Progenitor cell of endocrine pancreas (in vitro differentiated cells): ENCODE data around the gene LHX5. TPM values are rescaled to one million over a fixed set of nuclear protein-coding genes. Genes with fewer than 3 reads are reported as not detected.

Experiments used
- DNase-seq: peaks from one replicate; pipeline ENCODE4 v3.0.0; 2021; ENCODE audit warnings: low spot score; ENCODE audit not compliant: unreplicated experiment
- H3K27ac Mint-ChIP-seq: 2 replicates; pipeline ENCODE4 v1.8.0; 2021; ENCODE audit warnings: mild to moderate bottlenecking, moderate library complexity, mixed read lengths
- H3K27me3 Mint-ChIP-seq: 2 replicates; pipeline ENCODE4 v1.8.0; 2021; ENCODE audit warnings: mixed read lengths
- H3K36me3 Mint-ChIP-seq: 2 replicates; pipeline ENCODE4 v1.8.0; 2022; ENCODE audit warnings: mixed read lengths; ENCODE audit not compliant: insufficient read depth
- H3K4me1 Mint-ChIP-seq: 2 replicates; pipeline ENCODE4 v1.8.0; 2021; ENCODE audit warnings: low read depth, mixed read lengths
- H3K4me3 Mint-ChIP-seq: 2 replicates; pipeline ENCODE4 v1.8.0; 2021; ENCODE audit warnings: low read depth, mild to moderate bottlenecking, moderate library complexity, mixed read lengths
- H3K9me3 Mint-ChIP-seq: 2 replicates; pipeline ENCODE4 v1.8.0; 2021; ENCODE audit warnings: low read depth, mixed read lengths
- CTCF ChIP-seq: fragments of 200-600 bp; sonication (generic); IDR thresholded peaks from one replicate; pipeline ENCODE4 v1.5.0; 2021; ENCODE audit warnings: antibody characterized with exemption, mild to moderate bottlenecking; ENCODE audit not compliant: unreplicated experiment
- total RNA-seq: library from RNA; stranded (reverse); gene quantifications from 2 replicates; pipeline ENCODE4 v1.2.1, GENCODE V29; 2021

The LHX5 gene
- total RNA-seq, 1 donor from 2014 or later, result 0.41 TPM

GRCh38 chr12:113438523-113439300, 33.0 kb downstream of the LHX5 start:
- Mint-ChIP-seq H3K27ac (no peak overlapping the region), H3K36me3 (no peaks in the 10 kb centered on the region), H3K4me1 (peaks cover 25% of the 10 kb centered on the region), H3K9me3 (no peaks in the 10 kb centered on the region), H3K4me3 (no peak overlapping the region), H3K27me3 (peaks cover 10% of the 10 kb centered on the region)
- DNase-seq, result no peak
- TF ChIP-seq CTCF, result no peak

GRCh38 chr12:113437729-113438100, 34.0 kb downstream of the LHX5 start:
- no peaks in the 10 kb centered on the region for H3K9me3 Mint-ChIP-seq
- no peak overlapping the region for H3K4me3 Mint-ChIP-seq
- H3K4me1 Mint-ChIP-seq, result peaks cover 23% of the 10 kb centered on the region
- peaks cover 10% of the 10 kb centered on the region for H3K27me3 Mint-ChIP-seq
- no peak for TF ChIP-seq CTCF
- no peak for DNase-seq
- no peaks in the 10 kb centered on the region for H3K36me3 Mint-ChIP-seq
- no peak overlapping the region for H3K27ac Mint-ChIP-seq

GRCh38 chr12:113436993-113437728, 34.5 kb downstream of the LHX5 start:
- Mint-ChIP-seq H3K36me3 (no peaks in the 10 kb centered on the region), H3K9me3 (no peaks in the 10 kb centered on the region), H3K27me3 (peaks cover 13% of the 10 kb centered on the region), H3K4me3 (no peak overlapping the region), H3K27ac (no peak overlapping the region), H3K4me1 (peaks cover 23% of the 10 kb centered on the region)
- no peak for TF ChIP-seq CTCF
- no peak for DNase-seq

- peaks cover 13% of the 10 kb centered on the region for H3K27me3 Mint-ChIP-seq
- H3K4me1 Mint-ChIP-seq, result peaks cover 18% of the 10 kb centered on the region
- no peak overlapping the region for H3K4me3 Mint-ChIP-seq
- no peaks in the 10 kb centered on the region for H3K36me3 Mint-ChIP-seq
- DNase-seq, result no peak
- no peak for TF ChIP-seq CTCF
- no peaks in the 10 kb centered on the region for H3K9me3 Mint-ChIP-seq
- no peak overlapping the region for H3K27ac Mint-ChIP-seq
These were observed 35.1 kb downstream of the LHX5 start for GRCh38 chr12:113436586-113436985.

GRCh38 chr12:113435367-113435766, 36.3 kb downstream of the LHX5 start:
- H3K27ac Mint-ChIP-seq, result no peak overlapping the region
- H3K4me3 Mint-ChIP-seq, result no peak overlapping the region
- peaks cover 6% of the 10 kb centered on the region for H3K4me1 Mint-ChIP-seq
- TF ChIP-seq CTCF, result no peak
- H3K27me3 Mint-ChIP-seq, result peaks cover 17% of the 10 kb centered on the region
- peaks cover 1% of the 10 kb centered on the region for H3K36me3 Mint-ChIP-seq
- H3K9me3 Mint-ChIP-seq, result no peaks in the 10 kb centered on the region
- DNase-seq, result no peak
